GM12872 (cell line): ENCODE results near the gene CALR.

ENCODE experiments used
- TF ChIP-seq, protein P1 (sequence below): IDR thresholded peaks from 3 replicates; pipeline ENCODE4 v1.5.1; 2011; ENCODE audit warnings: low read depth, mild to moderate bottlenecking, low read length, moderate library complexity; ENCODE audit not compliant: insufficient read depth

CALR gene

DNA sequence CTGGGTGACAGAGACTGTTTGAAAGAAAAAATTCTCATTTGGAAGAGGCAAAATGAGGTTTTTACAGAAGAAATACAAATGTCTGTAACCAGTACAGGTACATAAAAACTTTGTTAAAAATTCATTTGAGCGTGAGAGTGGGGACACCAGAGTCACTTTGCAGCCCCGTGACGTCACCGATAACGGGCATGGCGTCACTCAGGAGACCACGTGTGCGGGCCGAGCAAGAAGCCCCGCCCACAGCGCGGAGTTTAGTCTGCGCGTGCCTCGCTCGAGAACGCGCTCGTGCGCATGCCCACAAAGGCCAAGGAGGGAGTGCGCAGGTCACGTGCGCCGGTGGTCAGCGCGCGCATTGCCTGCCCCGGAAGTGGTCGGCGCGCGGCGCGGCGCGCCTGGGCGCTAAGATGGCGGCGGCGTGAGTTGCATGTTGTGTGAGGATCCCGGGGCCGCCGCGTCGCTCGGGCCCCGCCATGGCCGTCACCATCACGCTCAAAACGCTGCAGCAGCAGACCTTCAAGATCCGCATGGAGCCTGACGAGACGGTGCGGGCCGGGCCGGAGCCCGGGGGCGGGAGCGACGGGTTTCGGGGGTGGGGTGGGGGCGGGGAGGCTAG, 7.2 kb downstream of the CALR start, which contains the start of gene RAD23A:
Gene RAD23A (plus strand): TSS at position 384 of the 613 bp plus-strand sequence. CDS start 87 bp downstream, at position 471.
- TF ChIP-seq, protein P1, sequence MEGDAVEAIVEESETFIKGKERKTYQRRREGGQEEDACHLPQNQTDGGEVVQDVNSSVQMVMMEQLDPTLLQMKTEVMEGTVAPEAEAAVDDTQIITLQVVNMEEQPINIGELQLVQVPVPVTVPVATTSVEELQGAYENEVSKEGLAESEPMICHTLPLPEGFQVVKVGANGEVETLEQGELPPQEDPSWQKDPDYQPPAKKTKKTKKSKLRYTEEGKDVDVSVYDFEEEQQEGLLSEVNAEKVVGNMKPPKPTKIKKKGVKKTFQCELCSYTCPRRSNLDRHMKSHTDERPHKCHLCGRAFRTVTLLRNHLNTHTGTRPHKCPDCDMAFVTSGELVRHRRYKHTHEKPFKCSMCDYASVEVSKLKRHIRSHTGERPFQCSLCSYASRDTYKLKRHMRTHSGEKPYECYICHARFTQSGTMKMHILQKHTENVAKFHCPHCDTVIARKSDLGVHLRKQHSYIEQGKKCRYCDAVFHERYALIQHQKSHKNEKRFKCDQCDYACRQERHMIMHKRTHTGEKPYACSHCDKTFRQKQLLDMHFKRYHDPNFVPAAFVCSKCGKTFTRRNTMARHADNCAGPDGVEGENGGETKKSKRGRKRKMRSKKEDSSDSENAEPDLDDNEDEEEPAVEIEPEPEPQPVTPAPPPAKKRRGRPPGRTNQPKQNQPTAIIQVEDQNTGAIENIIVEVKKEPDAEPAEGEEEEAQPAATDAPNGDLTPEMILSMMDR, result no peak

DNA sequence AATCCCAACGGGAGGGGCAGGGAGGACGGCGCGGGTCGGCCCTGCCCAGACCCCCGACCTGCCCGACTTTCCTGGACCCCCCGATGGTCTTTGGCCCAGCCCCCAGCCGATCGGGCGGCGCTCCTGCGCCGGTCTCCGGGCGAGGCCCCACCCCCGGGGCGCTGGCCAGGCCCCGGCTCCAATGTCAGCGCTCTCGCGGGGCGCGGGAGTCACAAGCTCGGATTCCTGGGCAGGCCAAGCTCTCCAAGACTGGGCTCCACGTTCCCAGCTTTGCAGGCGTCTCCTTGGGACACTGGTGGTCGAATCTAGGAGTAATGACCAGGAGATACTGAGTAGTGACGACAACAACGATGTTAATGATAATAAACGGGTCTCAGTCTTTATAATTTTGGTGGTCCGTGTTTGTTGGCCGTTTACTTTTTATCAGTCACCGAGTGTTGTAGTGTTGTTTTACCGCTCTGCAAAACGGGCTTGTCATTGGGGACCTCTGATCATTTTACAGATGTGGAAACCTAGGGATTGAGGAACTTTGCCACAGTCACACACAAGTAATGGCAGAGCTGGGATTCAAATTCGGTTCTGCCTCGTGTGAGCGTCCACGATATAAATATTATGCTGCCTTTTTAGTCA, 7.8 kb downstream of the CALR start:
- TF ChIP-seq, protein P1, result no peak

GRCh38 chr19:12946731-12947496, 8.5 kb downstream of the CALR start:
- TF ChIP-seq, protein P1, result no peak

DNA sequence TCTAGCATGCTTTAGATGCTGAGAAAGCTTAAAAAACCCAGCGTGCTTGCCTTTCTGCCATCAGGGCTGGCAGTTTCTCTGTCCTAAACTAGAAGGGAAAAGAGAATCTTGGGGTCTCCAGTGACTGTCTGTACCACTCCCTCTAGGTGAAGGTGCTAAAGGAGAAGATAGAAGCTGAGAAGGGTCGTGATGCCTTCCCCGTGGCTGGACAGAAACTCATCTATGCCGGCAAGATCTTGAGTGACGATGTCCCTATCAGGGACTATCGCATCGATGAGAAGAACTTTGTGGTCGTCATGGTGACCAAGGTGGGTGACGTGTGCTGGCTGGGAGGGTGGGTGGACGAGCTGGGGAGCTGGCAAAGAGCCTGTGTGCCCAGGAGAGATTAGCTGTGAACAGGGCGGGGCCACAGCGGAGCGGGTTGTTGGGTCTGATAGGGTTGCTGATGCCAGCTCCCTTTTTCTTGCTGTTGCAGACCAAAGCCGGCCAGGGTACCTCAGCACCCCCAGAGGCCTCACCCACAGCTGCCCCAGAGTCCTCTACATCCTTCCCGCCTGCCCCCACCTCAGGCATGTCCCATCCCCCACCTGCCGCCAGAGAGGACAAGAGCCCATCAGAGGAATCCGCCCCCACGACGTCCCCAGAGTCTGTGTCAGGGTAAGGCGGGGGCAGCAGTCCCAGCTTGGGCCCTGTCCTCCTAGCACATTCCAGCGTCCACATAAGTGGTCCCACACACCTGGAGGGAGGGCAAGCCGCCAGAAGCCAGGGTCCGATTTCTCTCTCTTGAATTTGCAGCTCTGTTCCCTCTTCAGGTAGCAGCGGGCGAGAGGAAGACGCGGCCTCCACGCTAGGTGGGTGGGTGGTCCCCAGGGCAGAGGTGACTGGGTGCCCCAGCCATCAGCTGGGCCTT, 9.5 kb downstream of the CALR start:
- TF ChIP-seq, protein P1, result no peak

- TF ChIP-seq, protein P1, result no peak
Observed at GRCh38 chr19:12948612-12949362, 10.4 kb downstream of the CALR start.

DNA sequence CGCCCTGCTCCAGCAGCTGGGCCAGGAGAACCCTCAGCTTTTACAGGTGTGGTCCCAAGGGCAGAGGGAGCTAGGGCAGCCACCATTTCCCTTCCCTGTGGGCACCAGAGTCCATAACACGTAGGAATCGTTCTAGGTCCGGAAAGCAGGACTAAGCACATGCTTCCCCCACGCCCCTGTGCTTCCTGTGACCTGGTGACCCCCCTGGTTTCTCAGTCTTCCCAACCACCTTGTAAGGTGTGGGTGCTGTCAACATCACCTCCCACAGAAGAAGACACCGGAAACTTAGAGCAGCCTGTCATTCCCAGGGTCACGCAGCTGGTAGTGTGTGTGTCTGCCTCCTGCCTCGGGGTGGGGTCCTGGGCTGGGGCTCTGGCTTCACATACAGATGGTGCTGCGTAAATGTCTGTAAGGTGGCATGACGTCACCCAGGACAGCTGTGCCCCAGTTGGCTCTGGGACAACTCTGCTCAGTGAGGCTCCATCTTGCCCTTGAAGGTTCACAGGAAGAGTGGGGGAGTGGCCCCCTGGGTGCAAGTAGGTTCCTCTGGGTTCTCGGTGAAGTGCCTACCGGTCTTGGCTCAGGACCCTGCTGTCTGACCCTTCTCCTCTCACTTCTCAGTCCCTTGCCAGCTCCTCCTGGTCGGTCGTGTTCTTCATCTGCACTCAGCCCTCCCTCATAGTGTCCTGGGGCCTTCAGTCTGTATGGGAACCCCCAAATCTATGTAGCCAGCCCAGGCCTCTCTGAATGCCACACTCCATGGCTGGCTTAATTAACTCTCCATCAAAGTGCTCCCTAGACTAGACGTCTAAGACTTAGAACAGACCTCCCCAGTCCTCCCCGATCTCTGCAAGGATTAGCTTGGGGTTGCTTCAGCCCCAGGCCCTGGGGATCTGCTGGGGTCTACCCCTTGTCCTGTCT, 11.2 kb downstream of the CALR start:
- TF ChIP-seq, protein P1, result no peak
